ENCODE data around the gene BICDL2.
"Not testable (repeated sequence)": the region's sequence is repeated elsewhere in the genome, so short reads cannot be mapped to it uniquely, and the experiment has no call there.

BICDL2 gene, protein sequence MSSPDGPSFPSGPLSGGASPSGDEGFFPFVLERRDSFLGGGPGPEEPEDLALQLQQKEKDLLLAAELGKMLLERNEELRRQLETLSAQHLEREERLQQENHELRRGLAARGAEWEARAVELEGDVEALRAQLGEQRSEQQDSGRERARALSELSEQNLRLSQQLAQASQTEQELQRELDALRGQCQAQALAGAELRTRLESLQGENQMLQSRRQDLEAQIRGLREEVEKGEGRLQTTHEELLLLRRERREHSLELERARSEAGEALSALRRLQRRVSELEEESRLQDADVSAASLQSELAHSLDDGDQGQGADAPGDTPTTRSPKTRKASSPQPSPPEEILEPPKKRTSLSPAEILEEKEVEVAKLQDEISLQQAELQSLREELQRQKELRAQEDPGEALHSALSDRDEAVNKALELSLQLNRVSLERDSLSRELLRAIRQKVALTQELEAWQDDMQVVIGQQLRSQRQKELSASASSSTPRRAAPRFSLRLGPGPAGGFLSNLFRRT

DNA sequence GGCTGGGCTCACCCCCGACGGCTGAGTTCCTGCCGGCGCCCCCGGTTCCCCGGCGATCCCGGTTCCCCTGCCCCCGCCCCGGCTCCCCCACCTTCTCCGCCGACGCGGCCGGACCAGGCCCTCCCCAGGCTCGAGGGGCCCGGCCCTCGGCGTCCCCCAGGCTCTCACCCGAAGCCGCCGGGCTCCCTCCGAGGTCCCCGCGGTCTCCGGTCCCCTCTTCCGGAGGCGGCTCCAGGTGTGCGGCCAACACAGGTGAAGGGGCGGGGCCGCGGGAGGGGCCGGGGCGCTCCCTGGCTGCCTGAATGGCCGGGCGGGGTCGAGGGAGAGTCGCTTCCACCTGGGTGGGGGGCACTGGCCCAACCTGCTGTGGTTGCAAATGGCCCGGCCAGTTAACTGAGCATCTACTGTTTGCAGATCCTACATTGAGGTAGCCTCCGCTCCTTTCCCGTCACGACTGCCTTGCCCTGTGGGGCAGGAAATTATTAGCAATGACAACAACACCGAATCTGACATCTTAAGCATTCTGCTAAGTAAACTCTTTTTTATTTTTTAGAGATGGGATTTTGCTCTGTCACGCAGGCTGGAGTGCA lies at the start of gene BICDL2:
BICDL2 (minus strand) TSS at position 219 of the 590 bp plus-strand sequence. CDS start 1,448 bp downstream, outside the sequence.
- DNase-seq: no peak

DNA sequence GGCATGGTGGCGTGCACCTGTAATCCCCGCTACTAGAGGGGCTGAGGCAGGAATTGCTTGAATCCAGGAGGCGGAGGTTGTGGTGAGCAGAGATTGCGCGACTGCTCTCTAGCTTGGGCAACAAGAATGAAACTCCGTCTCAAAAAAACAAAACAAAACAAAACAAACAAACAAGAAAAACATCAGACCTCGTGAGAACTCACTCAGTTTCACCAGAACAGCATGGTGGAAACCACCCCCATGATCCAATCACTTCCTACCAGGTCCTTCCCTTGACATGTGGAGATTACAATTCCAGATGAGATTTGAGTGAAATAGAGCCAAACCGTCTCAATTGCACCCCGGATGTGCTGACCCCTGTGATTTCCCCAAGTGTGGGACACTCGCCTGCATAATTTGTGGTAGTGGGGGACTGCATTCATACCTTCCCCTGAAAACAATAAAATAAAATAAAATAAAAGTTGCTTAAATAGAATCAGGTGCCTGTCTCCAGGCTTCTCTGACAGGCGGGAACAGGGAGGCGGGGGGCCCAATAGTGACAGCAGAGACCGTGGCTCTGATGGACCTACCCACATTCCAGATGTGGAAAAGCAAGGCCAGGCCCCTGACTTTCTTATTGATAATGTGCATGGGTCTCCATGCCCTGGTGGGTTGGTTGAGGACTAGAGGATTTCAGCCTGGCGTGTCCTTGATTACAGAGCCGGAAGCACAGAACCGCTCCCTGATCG lies 49.3 kb upstream of the BICDL2 start:
- no peak for DNase-seq

DNA sequence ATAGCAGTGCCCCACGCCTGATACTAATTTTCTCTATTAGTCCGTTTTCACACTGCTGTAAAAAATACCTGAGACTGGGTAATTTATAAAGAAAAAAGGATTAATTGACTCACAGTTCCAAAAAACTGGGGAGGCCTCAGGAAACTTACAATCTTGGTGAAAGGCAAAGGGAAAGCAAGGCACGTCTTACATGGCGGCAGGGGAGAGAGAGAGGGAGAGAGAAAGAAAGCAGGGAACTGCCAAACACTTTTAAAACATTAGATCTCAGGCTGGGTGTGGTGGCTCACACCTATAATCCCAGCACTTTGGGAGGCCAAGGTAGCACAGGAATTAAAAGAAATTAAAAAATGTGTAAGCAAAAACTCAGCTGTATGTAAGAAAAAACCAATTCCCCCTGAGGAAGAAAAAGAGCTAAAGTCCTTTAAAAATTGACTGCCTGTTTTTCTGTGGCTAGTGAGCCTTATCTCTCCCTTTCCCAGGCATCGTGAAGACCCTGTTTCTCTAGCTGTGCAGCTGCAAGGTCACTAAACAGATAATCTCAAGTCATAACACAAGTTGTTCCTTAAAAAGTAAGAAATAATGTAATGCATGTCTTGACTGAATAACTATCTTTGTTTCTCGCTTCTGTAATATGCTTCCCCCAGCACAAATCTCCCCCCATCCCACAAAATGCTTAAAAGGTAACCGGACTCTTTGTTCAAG lies 48.4 kb upstream of the BICDL2 start:
- no peak for DNase-seq

DNA sequence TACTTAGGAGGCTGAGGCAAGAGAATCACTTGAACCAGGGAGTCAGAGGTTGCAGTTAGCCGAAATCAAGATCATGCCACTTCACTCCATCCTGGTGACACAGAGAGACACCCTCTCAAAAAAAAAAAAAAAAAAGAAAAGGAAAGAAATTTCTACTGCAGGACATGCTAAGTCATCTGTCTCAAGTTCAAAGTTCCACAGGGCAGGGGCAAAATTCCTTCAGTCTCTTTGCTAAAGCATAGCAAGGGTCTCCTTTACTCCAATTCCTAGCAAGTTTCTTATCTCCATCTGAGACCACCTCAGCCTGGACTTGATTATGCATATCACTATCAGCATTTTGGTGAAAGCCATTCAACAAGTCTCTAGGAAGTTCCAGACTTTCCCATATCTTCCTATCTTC lies 47.7 kb upstream of the BICDL2 start:
- DNase-seq: no peak

DNA sequence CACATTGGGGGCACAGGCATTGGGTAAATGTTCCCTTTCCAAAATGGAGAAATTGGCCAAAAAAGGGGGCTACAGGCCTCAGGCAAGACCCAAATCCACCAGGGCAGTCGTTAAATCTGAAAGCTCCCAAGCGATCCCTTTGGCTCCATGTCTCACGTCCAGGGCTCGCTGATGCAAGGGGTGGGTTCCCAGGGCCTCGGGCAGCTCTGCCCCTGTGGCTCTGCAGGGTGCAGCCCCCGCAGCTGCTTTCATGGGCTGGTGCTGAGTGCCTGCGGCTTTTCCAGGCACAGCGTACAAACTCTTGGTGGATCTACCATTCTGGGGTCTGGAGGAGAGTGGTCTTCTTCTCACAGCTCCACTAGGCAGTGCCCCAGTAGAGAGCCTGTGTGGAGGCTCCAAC lies 46.7 kb upstream of the BICDL2 start:
- not testable (repeated sequence) for DNase-seq

DNA sequence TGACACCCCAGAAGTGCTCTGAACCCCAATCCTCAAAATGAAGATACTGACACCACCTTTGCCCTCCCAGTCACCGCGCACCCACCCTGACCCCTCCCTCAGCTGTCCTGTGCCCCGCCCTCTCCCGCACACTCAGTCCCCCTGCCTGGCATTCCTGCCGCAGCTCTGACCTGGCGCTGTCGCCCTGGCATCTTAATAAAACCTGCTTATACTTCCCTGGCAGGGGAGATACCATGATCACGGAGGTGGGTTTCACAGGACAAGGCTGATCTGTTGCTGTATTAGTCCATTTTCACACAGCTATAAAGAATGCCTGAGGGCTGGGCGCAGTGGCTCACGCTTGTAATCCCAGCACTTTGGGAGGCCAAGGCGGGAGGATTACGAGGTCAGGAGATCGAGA lies 45.2 kb upstream of the BICDL2 start:
- not testable (repeated sequence) for DNase-seq

DNA sequence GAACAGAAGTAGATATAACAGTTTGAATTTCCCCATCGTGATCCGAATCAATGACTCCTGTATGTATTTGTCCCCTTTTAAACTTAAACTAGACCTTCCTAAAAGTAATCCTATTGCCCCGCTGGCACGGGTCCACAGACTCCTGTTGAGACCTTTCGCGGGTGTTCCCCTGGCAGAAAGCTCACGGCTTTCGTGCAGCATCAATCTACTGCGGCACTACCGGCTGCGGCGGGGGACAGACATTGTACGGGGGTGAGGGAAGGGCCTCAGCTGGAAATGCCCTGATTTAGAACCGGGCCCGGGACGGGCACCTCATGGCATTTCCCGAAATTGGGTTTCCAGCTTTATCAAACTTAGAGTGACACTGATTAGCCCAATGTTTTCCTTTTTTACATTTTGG lies 43.3 kb upstream of the BICDL2 start:
- DNase-seq: no peak

DNA sequence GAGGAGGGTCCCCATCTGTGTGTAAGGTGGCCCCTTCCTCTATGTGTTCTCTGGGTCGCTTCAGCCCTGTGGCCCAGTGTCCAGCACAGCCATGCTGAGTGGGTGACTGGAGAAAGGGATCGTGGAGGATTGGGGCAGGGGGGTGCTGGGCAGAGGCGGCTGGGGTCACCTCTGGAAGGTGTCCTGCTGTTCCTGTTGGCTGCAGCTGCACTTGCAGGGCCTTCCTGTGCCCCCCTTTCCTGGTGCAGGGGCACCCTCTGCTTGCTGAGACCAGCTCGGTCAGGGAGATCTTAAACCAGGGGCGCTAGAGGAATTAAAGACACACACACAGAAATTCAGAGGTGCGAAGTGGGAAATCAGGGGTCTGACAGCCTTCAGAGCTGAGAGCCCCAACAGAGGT lies 39.8 kb upstream of the BICDL2 start:
- DNase-seq: no peak

DNA sequence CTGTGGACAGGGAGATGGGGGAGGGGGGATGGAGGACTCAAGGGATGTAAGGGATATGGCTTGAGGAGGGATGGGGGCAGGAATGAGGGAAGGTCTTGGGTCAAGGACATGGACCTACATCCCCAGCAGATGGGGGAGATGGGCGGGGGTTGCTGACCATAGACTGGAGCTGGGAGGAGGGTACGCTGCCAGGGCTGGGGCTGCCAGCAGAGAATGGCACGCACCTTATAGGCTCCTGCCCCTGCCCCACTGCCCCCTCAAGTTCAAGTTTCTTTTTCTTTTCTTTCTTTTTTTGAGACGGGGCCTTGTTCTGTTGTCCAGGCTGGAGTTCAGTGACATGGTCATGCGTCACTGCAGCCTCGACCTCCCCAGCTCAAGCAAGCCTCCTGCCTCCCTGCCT lies 39.2 kb upstream of the BICDL2 start:
- DNase-seq: not testable (repeated sequence)

DNA sequence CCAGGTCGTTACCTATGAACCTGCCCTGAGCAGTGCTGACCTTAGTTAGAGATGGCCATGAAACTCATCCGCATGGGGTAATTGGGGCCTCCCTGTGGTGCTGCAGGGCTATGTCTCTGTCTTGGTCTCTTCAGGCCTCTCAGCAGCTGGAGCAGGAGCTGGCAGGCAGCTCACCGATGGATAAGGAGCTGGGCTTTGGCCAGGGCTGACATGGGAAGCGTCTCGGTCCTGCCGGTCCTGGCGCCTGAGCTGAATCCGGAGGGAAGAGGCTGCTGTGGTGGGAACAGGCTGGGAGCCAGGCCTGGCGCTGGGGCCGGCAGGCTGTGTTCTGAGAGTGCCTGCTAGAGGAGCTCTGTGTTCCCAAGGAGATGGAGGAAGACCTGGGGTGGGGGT lies 38.8 kb upstream of the BICDL2 start:
- DNase-seq: no peak

DNA sequence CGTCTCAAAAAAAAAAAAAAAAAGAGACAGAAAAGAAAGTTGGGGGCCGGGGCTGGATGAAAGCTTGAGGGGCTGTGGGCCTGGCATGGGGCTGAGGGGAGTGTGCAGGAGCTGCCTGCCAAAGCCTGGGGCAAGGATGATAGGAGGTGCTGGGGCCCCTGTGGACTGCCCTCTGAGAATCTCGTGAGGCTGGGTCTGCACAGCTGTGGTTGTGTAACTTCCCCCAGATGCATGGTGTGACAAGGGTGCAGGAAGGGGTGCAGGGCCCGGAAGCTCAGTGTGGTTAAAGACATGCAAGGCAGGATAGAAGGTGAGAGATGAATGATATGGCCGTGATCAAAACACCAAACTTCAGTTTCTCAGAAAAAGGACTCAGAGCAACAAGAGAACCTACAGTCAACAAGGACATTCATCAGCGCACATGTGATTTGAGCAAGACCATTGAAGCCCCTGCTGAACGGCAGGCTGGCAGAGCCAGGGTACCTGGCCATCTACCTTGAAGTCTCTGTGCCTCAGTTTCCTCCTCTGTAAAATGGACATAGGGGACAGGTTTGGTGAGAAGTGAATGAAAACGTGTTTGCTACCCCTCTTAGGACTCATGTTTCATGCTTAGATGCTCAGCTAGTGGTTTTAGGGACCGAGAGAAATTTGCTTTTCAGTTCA lies 38.2 kb upstream of the BICDL2 start:
- no peak for DNase-seq

DNA sequence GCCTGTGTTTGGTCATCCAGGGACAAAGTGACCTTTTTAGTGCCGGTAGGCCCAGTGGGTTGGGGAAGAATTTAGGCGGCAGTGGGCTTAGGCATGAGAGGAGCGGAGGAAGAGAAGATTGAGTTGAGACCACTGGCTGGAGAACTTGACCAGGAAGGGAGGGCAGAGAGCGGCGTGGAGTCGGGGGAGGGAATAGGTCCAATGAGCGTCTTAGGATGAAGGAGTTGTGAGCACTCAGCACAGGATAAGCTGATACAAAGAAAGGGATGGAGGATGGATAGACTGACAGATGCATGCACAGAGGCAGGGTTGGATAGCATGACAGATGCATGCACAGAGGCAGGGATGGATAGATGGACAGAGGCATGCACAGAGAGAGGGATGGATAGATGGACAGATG lies 36.7 kb upstream of the BICDL2 start:
- no peak for DNase-seq

DNA sequence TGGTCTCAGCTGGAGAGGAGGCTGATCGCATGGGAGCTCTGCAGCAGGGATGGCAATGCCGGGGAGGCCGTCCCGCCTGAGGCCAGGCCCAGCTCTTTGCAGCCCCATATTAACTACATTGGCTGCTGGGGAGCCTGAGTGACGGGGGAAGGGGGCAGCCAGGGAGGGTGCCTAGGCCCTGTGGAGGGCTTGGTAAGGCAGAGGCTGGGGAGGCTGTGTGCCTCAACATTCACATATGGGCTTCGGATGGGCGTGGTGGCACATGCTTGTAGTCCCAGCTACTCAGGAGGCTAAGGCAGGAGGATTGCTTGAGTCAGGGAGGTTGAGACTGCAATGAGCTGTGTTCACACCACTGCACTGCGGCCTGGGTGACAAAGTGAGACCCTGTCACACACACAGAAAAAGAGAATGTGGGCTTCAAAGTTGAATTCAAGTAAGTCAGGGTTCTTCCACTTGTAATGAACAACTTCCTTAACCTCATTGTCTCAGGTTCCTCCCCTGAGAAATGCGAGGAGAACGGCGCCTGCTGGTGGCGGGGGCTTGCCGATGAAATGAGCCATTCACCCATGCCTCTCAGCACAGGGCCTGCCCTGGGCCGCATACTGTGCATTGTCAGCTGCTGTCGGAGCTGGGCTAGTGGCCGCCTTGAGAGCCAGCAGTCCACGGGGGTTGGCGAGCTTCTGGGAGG lies 36.0 kb upstream of the BICDL2 start:
- DNase-seq: not testable (repeated sequence)

DNA sequence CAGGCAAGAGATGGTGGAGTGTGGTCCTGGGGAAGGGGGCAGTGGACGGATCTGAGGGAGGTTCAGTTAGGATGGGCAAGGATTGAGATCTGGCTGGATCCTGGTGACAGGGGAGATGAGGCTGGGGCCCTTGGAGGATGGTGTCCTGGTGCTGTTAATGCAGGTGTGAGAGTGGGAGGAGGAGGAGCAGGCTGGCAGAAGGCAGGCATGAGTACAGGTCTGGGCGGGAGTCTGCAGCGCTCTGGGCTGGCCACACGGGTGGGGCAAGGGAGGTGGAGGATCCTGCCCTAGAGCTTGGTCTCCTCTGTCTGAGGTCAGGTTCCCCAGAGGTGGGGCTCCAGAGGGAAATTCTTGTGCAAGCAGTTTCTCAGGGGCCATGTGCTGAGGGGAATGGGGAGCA lies 35.4 kb upstream of the BICDL2 start:
- DNase-seq: not testable (repeated sequence)

DNA sequence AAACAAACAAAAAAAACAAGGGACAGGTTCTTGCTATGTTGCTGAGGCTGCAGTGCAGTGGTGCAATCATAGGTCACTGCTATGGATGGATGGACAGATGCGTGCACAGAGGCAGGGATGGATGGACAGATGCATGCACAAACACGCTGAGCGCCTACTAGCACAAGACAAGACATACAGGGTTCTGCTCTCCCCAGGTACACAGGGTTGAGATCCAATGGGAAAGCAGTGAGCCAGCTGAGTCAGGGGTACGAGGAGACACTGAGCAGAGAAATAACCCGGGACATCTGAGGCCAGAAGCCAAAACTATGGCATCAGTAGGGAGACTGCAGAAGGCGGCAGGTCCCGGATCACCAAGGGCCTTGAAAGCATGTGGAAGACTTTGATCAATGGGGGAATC lies 34.9 kb upstream of the BICDL2 start:
- no peak for DNase-seq

DNA sequence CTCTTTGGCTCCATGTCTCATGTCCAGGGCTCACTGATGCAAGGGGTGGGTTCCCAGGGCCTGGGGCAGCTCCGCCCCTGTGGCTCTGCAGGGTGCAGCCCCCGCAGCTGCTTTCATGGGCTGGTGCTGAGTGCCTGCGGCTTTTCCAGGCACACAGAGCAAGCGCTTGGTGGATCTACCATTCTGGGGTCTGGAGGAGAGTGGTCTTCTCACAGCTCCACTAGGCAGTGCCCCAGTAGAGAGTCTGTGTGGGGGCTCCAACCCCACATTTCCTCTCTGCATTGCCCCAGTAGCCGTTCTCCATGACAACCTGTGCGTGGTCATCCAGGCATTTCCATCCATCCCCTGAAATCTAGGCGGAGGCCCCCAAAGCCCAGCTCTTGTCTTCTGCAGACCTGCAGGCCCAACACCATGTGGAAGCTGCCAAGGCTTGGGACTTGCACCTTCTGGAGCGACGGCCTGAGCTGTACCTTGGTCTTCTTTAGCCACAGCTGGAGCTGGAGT lies 33.9 kb upstream of the BICDL2 start:
- DNase-seq: no peak

DNA sequence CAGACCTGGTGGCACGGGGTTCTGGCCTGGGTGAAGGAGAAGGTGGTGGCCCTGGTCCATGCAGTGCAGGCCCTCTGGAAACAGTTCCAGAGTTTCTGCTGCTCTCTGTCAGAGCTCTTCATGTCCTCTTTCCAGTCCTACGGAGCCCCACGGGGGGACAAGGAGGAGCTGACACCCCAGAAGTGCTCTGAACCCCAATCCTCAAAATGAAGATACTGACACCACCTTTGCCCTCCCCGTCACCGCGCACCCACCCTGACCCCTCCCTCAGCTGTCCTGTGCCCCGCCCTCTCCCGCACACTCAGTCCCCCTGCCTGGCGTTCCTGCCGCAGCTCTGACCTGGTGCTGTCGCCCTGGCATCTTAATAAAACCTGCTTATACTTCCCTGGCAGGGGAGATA lies 32.4 kb upstream of the BICDL2 start:
- DNase-seq: not testable (repeated sequence)

DNA sequence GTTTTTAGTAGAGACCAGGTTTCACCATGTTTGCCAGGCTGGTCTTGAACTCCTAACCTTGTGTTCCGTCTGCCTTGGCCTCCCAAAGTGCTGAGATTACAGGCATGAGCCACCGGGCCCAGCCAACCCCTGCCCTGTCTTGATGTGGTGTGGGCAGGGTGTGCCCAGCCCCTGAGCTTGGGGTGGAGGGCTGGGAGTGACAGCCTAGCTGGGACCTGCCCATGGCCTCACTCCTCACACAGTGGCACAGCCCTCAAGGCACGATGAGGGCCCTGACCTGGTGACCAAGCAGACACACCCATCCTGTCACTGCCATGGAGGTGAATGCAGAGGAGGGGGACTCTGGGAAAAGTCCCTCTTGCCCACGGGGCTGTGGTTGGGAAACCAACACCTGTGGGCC lies 31.7 kb upstream of the BICDL2 start:
- DNase-seq: no peak

DNA sequence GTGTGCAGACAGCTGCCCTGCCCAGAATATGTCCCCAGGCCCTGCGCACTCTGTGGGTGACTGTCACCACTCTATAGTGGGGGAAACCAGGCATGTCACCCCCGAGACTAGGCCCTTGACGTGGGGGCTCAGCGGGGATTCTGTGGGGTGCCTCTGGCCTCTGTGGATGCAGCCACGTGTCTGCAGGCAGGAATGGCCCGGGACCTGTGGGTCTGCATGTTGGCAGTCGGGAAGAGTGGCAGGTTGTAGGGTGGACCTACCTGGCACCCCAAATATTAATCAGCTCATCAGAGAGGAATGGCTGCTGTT lies 29.6 kb upstream of the BICDL2 start:
- DNase-seq: no peak

DNA sequence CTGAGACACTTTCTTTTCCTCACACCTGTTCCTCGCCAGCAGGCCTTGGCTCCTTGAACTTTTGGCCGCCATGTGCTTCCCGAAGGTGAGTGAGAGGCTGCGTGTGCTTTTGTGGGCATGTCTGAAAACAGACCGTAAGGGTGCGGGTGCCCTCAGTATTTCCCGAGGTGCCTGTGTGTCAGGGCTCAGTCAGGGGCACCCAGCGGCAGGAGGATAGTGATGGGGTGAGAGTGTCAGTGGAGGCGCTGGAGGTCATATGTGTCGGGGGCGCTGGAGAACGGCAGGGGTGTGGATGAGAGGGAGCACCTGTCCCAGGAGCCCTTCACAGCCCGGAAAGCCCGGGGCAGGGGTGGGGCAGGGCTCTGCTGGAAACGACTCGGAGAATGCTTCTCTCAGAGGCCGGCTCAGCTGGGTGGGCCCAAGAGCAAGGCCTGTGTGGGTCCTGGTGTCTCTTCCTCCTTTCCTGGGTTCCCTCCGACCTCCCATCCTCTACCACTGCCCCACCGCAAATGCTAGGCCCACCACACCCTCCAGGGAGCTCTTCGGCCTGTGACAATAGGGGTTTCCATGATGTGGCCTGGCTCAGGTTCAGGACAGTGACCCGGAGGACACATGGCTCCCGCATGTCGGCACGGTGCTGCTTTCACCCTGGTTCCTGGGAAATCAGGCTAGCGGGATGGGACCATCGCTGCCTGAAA lies 29.1 kb upstream of the BICDL2 start:
- no peak for DNase-seq

DNA sequence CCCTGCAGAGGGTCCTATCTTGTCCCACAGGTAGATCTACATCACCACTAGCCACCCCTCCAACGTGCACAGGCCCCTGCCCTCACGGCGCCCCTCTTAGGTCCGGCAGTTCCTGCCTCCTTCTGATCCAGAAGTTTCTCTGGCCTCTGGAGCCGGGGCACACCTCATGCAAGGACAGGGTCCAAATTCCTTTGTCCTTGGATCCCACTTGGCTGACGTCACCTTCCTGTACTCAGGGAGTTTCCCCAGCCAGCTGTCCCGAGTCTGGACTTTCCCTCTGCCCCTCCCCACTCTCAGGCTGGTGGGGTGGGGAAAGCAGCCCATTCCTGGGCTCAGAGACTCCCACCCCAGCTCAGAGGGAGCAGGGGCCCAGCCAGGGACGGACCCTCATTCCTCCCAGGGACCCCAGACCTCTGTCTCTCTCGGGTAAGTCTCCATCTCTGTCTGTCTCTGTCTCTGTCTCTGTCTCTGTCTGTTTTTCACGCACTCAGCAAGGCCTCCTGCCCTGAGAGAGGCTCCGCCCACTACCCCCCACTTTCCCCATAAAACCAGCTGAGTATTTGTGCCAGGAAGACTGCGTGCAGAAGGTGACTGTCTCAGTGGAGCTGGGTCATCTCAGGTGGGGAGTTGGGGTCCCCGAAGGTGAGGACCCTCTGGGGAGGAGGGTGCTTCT lies 28.5 kb upstream of the BICDL2 start, which contains the start of gene IL32:
IL32 (plus strand) TSS at position 572 of the 673 bp plus-strand sequence. CDS start 172 bp downstream, outside the sequence.
- DNase-seq: no peak
